Right renal pelvis (tissue), 4 donors: ENCODE measurements around the gene RESF1. TPM values are rescaled to one million over a fixed set of nuclear protein-coding genes. Genes with fewer than 3 reads are reported as not detected.
"Not testable (repeated sequence)": the region's sequence is repeated elsewhere in the genome, so short reads cannot be mapped to it uniquely, and the experiment has no call there.

Experiments
- DNase-seq, 4 donors: peaks; one replicate each; pipeline ENCODE4 v3.0.0-alpha.2; 2013; ENCODE audit warnings: low read depth in 4 of 4, low spot score in 3 of 4, missing footprints in 1 of 4
- polyA plus RNA-seq, 4 donors: library from polyadenylated mRNA; unstranded; fragments of 120-200 nt; gene quantifications; one replicate each; pipeline ENCODE4 v1.2.1, GENCODE V29; 2013; ENCODE audit not compliant: insufficient read length in 4 of 4

RESF1 gene
- polyA plus RNA-seq: 10 to 100 TPM; 46.5 to 57.6 (median 54.6) TPM

DNA sequence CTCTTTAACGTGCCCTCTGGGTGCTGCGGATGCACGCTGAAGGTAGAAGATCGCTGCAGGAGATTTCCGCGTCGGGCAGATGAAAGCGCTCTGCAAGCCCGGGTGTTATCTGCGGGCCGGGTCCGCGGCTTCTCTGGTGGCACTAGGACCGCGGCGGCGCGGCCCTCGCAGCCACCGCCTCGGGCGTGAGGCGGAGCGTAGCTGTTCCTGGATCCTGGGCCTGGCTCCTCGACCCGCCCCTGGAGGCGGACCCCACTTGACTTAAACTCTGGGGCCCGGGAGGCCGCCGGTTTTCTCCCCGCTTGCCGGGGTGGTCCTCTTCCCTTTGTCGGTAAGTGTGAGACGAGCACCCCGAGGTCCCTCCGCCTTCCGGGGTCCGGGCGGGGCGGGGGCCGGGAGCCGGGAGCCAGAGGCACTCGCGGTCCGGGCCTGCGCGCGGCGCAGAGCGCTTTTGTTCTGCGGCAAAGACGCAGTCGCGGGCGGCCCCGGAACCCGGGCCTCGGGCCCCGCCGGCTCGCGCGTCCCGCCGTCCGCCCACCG is at the start of gene RESF1:
Gene RESF1, plus strand, starts transcription at position 255 of the 540 bp plus-strand sequence. CDS start 21,541 bp downstream, outside the sequence.
- DNase-seq: peak; percentile 81 to 87 (median 83)

GRCh38 chr12:31914927-31915326 is 44.3 kb upstream of the RESF1 start:
- no peak for DNase-seq

- no peak for DNase-seq
Observed at GRCh38 chr12:31915446-31915845, 43.8 kb upstream of the RESF1 start.

- no peak for DNase-seq
Observed at GRCh38 chr12:31922341-31923062, 36.7 kb upstream of the RESF1 start.

- no peak for DNase-seq
Observed at GRCh38 chr12:31923063-31923412, 36.2 kb upstream of the RESF1 start.

GRCh38 chr12:31928246-31929026 is 30.8 kb upstream of the RESF1 start:
- no peak for DNase-seq

DNA sequence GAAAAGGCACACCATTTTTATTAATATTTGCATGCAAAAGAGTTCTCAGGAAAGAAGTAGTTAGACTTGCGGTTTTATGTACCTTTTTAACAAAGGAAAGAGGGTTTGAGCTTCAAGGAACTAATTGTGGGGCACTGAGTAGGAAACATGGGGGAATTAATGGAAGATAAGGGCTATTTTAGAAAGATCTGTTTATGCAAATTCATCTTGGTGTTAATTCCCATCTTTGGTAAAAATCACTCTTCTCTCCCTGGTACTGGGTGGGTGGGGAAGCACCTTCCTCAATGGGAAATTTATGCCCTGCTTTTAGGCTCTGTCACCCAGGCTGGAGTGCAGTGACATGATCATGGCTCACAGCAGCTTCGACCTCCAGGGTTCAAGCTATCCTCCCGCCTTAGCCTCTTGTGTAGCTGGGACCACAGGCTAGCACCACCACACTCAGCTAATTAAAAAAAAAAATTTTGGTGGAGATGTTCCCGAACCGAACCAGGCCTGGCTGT is 30.1 kb upstream of the RESF1 start:
- no peak for DNase-seq

DNA sequence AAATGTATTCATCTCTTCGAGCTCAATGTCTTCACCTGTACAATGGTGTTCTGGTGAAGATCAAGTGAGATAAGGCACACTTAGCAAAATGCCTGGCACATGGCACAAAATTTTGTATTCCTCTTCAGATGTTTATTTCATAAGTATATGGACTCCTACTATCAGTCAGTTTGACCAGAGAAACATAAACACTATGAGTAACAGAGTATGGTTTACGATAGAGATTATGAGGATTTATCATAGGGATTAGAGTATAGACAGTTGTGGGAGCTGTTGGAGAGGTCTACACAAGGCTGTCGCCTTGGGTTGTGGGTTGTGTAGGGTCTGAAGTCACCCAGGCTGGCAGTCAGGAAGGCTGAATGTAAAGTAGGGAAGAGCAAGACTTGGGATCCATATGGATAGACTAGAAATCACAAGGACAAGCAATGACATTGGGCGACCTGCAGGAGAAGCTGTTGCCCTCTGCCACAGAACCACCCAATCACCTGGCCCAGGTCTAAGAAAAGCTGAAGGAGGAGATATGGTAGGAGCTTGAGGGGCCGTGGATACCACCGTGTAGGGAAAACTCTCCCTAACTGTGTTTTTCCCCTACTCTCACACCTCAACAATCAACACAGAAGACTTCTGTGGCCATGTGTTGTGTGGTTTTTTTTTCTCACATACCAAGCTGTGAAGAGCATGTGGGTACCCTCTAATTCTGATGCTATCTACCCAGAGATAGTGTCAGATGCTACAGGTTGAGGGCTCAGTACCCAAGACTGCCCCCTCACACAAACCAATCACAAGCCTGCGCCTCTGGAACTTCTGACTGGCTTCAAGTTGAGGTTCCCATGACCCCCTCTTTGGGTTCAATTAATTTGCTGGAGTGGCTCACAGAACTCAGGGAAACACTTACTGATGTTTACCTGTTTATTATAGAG is 27.2 kb upstream of the RESF1 start:
- no peak for DNase-seq

DNA sequence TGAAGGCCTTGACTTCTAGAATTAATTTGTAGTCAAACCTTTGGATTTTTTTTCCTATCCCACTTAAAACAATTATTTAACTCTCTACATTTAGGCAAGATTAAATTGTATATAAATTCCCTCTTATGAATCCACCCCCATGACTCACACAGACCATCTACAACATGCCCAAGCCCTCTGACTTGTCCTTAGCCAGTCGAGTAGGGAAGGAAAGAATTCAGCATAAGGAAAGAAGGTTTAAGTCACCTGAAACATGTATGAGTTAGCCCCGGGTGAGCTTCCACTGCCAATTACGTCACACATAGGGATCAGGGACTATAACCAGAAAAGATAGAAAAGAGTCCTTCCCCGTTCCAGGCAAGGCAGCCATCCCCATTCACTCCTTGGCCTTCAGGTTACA is 14.9 kb upstream of the RESF1 start:
- no peak for DNase-seq

DNA sequence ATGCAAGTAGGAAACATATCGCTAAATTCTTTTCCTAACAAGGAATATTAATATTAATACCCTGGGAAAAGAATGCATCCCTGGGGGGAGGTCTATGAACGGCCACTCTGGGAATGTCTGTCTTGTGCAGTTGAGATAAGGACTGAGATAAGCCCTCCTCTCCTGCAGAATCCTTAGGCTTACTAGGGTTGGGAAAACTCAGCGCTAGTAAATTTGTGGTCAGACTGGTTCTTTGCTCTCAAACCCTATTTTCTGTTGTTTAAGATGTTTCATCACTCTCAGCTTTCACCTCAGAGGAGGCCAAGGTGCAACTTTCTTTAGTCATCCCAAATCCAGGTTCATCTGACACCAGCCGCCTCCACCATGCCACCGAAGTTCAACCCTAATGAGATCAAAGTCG is 11.2 kb upstream of the RESF1 start:
- no peak for DNase-seq

DNA sequence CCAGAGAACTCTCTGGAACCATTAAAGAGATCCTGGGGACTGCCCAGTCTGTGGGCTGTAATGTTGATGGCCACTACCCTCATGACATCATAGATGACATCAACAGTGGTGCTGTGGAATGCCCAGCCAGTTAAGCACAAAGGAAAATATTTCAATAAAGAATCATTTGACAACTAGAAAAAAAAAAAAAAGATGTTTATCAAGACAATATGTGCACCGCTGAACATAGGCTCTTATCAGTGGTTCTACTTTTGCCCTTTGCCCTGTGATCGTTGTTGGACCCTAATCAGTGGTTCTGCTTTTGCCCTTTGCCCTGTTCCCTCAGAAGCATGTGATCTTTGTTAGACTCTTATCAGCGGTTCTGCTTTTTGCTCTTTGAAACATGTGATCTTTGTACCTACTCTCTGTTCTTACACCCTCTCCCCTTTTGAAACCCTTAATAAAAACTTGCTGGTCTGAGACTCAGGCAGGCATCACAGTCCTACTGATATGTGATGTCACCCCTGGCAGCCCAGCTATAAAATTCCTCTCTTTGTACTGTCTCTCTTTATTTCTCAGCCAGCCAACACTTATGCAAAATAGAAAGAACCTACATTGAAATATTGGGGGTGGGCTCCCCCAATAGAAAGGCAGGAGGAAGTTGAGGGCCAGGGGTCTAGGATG is 10.4 kb upstream of the RESF1 start:
- not testable (repeated sequence) for DNase-seq

GRCh38 chr12:31950088-31950487 is 9.1 kb upstream of the RESF1 start:
- no peak for DNase-seq

DNA sequence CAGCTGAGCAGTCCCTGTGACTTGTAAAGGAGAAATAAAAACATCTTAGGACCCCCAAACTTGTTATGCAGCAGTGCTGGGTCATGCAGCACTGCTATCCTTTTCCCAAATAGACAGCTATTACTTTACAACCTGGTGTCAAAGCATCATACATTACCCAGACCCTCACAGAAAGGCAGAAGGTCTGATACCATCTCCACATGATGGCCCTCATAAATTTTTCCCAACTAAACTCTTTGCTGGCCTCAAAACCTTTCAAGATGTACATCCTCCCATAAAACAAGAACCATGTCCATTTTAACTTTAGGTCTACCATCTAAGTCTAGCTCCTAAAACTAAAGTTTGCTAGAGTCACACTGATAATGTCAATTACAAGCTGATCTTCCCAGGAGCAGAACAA is 8.7 kb upstream of the RESF1 start:
- DNase-seq: no peak

DNA sequence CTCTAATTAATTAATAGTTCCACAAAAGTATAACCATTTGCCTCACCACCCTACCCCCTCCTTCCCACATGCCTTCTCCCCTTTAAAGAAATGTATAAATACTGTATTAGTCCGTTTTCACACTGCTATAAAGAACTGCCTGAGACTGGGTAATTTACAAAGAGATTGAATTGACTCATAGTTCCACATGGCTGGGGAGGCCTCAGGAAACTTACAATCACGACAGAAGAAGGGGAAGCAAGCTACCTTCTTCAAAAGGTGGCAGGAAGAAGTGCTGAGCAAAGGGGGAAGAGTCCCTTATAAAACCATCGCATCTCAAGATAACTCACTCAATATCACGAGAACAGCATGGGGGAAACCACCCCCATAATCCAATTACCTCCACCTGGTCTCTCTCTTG is 8.2 kb upstream of the RESF1 start:
- DNase-seq: no peak

GRCh38 chr12:31951939-31952338 is 7.3 kb upstream of the RESF1 start:
- DNase-seq: no peak

GRCh38 chr12:31952418-31952817 is 6.8 kb upstream of the RESF1 start:
- DNase-seq: no peak

DNA sequence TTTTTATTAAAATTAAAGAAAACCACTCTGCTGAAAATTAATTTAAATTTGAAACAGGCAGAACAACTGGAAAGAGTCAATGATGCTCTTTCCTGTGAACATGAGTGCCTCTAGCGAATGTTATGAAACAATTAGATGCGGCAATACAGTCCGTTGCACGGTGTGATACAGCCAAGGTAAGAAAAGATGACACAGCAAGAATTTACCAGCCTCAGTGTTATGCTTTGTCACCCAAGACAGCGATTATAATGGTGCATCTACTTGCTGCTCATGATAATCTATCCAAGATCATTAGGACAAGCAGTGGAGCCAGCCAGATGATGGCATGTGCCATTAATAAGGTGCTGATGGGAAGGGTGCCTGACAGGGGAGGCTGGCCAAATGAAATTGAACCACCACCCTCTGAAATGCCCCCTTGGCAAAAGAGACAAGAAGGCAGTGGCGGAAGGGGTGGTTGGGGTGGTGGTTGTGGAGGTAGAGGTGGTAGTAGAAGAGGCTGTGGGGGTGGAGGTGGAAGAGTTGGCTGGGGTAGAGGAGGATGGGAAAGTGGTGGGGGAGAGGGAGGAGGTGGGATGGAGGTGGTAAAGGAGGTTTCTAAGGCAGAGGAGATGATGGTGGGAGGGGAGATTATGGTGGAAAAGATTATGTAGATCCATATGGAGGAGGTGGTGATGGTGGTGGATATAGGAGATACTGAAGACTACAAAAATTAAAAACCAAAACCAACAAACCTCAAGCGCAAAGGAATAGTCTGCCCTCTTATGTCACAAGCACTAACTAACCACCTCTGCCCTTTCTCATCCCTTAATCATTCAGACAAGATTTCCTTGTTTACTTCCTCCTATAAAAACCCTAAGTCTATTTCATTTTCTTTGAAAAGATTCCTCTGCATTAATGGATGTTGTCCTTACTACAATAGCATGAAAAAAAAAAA is 4.0 kb upstream of the RESF1 start:
- no peak for DNase-seq

- DNase-seq: peak in 1 of 4 donors; percentile 12
Observed at GRCh38 chr12:31958569-31959160, 550 bp upstream of the RESF1 start.
